Frontal cortex (tissue), 4 donors: ENCODE results near the gene CDH15. TPM values are rescaled to one million over a fixed set of nuclear protein-coding genes. Genes with fewer than 3 reads are reported as not detected.

ENCODE experiments used
- DNase-seq, 2 donors: peaks; one replicate each; pipeline ENCODE4 v3.0.0; 2012; ENCODE audit warnings: low spot score in 2 of 2
- FAIRE-seq: peaks from 2 replicates; lab custom pipeline; 2012; peaks lifted over from hg19 to GRCh38; lab: Jason Lieb, UNC
- total RNA-seq: library from RNA; depleted of rRNA; stranded (reverse); fragments of >200 nt; gene quantifications from one replicate; pipeline ENCODE4 v1.2.3, GENCODE V29; 2014
- donor health status: control.
- donor health status: control.
- donor health status: control.

The CDH15 gene
- total RNA-seq, 1 donor from 2014 or later: 0.41 TPM

- DNase-seq (no peak), FAIRE-seq (no peak)
These were observed 3.0 kb upstream of the CDH15 start for GRCh38 chr16:89168381-89169189.

DNA sequence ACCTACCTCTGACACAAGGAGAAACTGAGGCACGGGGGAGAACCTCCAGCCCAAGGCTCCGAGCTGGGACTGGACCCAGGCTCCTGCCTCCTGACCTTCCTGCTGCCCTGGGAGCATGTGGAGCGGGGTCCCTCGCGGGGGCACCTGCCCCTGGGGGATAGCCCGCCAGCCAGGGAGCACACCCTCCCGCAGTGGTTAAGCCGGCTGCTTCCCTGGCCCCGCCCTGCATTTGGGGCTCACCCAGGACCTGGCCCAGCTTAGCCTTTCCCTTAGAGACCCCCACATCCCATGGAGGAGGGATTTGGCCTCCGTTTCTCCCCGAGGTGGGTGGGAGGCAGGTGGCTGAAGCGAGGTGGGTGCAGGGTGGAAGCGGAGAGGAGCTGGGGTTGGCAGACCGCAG, 1.8 kb upstream of the CDH15 start:
- no peak for FAIRE-seq
- DNase-seq: no peak

- FAIRE-seq (no peak), DNase-seq (no peak)
These were observed 967 bp upstream of the CDH15 start for GRCh38 chr16:89170346-89171215.

- FAIRE-seq: no peak
These were observed 601 bp downstream of the CDH15 start for GRCh38 chr16:89172171-89172527.

DNA sequence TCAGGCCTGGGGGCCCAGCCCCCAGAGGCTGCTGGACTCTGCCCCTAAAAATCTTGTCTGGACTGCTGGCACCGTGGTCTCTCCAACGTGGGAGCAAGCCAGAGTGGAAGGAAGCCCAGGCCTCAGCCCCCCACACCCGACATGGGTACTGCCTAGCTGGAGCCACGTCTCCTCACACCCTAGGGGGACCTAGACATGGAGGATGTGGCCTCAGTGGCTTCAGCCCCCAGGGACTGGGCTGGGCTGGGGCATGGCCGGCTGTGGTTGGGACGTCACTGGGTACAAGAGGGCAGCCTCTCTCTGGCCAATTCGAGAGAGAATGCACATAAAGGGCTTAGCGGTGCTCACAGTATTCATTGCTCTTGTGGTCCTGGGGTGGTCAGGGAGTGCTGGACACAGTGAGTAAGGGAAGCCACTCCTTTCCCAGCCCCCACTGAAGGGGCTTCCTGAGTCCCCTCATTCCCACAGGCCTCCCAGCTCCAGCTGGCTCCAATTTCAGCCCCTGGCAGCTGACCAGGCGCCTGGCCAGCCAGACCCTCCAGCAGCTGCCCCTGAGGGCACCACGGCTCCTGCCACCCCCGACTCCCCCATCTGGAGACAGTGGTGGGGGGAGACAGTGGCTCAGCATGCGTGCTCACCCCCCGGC, 1.1 kb downstream of the CDH15 start:
- no peak for FAIRE-seq
- no peak for DNase-seq

More at GRCh38 chr16:89172171-89172527, 601 bp downstream of the CDH15 start:
- DNase-seq: no peak

DNA sequence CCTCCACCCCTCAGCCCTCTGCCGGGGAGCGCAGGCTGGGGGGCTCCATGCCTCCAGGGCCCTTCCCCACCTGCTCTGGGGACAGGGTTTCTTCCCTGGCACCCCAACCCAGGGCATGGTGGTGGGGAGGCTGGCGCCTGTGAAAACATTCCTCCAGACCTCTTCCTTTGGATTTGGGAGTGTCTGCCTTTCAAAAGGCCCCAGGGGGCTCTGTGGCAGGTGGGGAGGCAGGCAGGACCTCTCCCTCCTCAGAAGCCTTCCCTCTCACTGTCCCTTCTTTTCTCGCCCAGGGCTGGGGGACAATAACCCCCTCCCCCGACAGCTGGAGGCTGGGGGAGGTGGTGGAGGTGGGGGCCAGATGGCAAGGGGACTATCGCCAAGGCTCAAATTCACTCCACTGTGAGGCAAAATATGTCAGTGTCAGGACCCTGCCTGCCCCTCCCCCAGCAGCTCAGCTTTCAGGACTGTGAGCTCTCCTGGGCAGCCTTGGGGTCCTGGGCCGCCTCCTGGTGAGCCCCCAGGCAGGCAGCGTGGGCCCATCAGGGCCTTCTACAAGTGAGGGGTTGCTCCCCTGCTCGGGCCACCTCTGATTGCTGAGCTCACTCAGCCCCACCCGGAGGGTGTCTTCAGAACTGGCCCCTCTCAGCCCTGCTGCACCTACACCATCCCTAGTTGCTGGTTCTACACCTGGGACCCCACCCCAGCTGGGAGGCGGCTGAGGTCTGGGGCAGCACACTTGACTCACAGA, 1.8 kb downstream of the CDH15 start:
- DNase-seq (no peak), FAIRE-seq (no peak)

DNA sequence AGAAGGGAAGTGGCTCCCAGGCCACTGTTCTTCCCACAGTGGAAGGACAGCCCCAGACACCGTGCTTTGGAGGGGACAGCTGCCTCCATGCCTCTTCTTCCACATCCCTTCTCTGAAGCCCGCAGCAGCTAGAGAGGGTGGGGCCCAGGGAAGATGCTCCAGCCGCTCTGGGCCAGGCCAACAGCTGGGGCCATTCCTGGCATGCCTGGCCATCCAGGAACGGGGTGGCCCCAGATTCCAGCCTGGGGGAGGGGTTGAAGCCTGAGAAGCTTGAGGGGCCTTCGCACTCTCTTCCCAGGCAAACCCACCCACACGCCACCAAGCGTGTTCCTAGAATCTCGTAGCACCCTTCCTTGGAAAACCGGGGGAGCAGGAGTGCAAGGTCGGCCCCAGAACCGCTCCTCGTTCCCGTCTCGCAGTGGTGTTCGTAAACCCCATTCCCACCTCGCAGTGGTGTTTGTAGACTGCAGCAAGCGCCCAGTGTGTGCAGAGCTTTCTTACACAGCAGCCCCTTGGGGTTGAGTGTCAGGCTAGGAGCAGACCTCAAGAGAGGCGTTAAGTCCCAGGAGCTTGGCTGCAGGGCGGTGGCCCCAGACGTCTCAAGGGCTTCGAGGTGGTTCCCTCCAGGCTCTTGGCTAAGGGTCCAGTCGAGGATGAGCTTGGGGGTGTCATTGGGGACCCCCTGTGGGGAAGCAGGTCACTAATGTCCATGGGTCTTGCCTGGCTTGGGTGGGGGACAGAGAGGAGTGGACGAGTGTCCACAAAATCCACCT, 2.7 kb downstream of the CDH15 start:
- DNase-seq: no peak
- FAIRE-seq: no peak

DNA sequence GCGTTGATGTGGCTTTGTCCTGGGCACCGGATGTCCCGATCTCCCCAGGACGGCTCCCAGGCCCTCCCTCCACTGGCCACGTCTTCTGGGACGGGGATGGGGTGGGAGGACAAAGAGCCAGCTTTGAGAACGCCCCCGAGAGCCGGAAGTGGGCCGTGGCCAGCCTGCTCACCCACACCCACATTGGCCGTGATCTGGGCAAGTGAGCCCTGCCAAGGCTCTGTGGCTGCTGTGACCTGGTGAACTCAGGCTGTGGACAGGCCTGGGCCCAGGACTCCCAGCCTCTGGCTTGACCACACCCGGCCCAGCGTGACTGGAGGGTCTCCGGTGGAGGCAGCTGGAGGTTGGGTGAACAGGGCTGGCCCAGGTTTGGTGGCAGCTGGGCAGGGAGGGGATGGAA, 3.3 kb downstream of the CDH15 start:
- FAIRE-seq (no peak), DNase-seq (no peak)

- DNase-seq (no peak), FAIRE-seq (no peak)
These were observed 4.0 kb downstream of the CDH15 start for GRCh38 chr16:89175280-89176146.

- DNase-seq: no peak
- FAIRE-seq: no peak
These were observed 4.7 kb downstream of the CDH15 start for GRCh38 chr16:89176147-89176690.

DNA sequence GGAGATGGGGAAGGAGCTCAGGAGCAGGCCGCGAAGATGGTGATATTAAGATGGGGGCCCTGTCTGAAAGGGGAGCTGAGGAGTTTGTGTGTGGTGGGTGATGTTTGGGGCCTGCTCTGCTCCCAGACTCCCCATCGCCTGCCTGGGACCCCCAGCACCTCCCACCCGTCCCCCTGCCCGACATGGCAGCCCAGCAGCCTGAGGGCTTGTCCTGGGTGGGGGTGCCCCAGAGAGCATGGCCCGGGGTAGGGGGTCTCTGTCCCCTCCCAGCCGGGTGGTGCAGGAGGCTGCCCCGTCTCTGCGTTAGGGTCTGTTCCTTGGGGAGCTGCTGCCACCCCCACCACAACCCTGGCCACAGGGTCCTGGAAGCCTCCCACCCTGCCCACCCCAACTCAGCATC, 5.2 kb downstream of the CDH15 start:
- FAIRE-seq (no peak), DNase-seq (no peak)

- no peak for DNase-seq
These were observed 6.0 kb downstream of the CDH15 start for GRCh38 chr16:89177501-89177900.

DNA sequence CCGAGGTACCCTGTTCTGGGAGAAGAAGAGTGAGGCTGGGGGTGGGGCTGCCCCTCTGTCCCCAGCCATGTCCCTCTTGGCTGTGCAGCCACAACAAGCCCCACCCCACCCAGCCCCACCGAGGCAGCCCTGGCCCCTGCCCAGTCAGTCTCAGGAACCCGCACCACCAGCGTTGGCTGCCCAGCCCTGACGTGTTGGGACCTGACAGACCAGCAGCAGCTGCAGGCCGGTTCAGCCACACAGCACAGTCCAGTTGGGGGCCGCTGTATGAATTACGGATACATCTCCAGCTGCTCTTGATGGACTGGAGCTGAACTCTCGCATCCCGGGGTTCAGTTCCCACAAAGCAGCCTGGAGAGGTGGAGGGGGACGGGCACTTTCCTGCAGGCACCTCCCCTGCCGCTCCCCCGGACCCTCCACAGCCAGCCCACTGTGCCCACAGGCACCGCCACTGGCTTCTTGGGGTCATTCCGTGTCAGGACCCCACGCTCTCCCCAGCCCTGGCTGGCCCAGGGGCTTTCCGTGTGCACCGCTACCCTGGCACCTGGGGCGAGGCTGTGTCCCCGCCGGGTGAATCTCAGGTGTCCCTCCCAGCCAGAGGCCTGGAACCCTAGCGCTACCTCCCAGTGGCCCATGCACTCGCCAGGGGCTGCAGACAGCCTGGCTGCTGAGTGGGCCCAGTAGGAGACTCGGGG, 7.1 kb downstream of the CDH15 start:
- no peak for FAIRE-seq
- DNase-seq: no peak

More at GRCh38 chr16:89177501-89177900, 6.0 kb downstream of the CDH15 start:
- FAIRE-seq: no peak

- FAIRE-seq: no peak
- no peak for DNase-seq
These were observed 7.6 kb downstream of the CDH15 start for GRCh38 chr16:89179148-89179484.

DNA sequence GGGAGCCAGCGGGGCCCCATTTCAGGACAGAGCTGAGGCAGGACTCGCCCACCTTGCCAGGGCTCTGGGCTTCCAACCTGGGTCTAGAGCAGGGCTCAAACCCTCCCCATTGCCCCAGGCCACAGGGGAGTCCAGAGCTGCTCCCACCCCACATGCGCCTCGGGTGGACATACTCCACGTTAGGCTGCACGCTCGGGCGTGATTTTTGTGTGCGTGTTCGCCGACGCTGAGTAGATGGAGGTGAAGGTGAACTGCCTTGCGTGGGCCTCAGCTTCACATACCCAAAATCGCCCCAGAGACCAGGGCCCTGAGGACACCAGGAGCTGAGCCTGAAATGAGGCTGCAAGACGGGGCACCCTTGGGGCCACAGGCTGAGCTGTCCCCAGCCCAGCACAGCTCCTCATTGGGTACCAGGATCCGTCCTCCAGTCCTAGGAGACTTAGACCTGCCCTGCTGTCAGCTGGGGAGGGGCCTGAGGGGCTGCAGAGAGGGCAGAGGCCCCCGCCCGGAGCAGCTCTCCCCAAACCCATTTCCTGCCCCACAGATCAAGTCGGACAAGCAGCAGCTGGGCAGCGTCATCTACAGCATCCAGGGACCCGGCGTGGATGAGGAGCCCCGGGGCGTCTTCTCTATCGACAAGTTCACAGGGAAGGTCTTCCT, 8.2 kb downstream of the CDH15 start:
- DNase-seq (no peak), FAIRE-seq (no peak)

GRCh38 chr16:89183463-89183862, 11.9 kb downstream of the CDH15 start:
- DNase-seq (no peak), FAIRE-seq (no peak)
